Measurements from ENCODE around the gene MSI1. TPM values are rescaled to one million over a fixed set of nuclear protein-coding genes. Genes with fewer than 3 reads are reported as not detected.

MSI1 gene
- total RNA-seq, 4 donors from 2014 or later = 0.16 TPM; not detected in 3

DNA sequence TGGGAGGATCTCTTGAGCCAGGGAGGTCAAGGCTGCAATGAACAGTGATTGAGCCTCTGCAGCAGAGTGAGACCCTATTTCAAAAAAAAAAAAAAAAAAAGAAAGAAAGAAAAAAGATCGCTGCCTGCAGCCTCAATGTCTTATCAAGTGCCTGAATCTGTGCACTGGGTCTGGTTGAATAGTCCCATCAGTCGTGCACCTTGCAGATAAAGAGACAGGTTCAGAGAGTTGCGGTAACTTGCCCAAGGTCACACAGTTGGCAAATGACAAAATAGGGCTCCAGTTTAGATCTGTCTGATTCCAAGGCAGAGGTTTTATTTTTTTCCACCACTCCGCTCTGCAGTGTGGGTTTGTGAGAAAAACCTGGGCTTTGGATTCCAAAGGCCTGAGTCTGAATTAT is 40.7 kb downstream of the MSI1 start:
- no peak overlapping the region for H3K27ac ChIP-seq
- TF ChIP-seq POLR2A (IDR thresholded peaks at IDR 0.05) (no peak), CTCF (IDR thresholded peaks at IDR 0.05 in 4 of 5, conservative IDR thresholded peaks at IDR 0.05 in 1 of 5) (no peak)
- DNase-seq (no peak), ATAC-seq (no peak)
- peaks cover 0 to 5% of the 10 kb centered on the region in 2 donors for H3K4me1 ChIP-seq
- intact Hi-C loops (cut with DNase I; ENCODE audit: low total_unique reads) = loop anchor here (5.0 kb wide), 1 partner anchor 104 kb away; no protein-coding TSS in a partner anchor
- H3K4me3 ChIP-seq = no peak overlapping the region
- H3K36me3 ChIP-seq = no peaks in the 10 kb centered on the region
- H3K27me3 ChIP-seq = no peaks in the 10 kb centered on the region
- H3K9me3 ChIP-seq = no peaks in the 10 kb centered on the region
- in situ Hi-C loops (cut with MboI; ENCODE audit: low sequenced_read_pairs in 4 of 4) = loop anchor here in 1 of 4 donors (10.0 kb wide), 1 partner anchor 107 kb away; the partner anchor contains the start of gene COX6A1

GRCh38 chr12:120327593-120327992 is 41.4 kb downstream of the MSI1 start, which contains the start of gene PLA2G1B:
Gene PLA2G1B (minus strand): TSS chr12:120327779. CDS start chr12:120327753, 26 bp downstream.
- Histone ChIP-seq H3K4me3 (no peak within 1 kb of the TSS), H3K27ac (no peak within 1 kb of the TSS), H3K27me3 (no peaks in the 10 kb centered on the region), H3K4me1 (peaks cover 0 to 5% of the 10 kb centered on the region in 2 donors), H3K9me3 (no peaks in the 10 kb centered on the region), H3K36me3 (no peaks in the 10 kb centered on the region)
- in situ Hi-C loops (cut with MboI; ENCODE audit: low sequenced_read_pairs in 4 of 4) = loop anchor here in 1 of 4 donors (10.0 kb wide), 1 partner anchor 107 kb away; the partner anchor contains the start of gene COX6A1
- intact Hi-C loops (cut with DNase I; ENCODE audit: low total_unique reads) = loop anchor here (5.0 kb wide), 1 partner anchor 105 kb away; no protein-coding TSS in a partner anchor
- ATAC-seq (no peak), DNase-seq (no peak)
- TF ChIP-seq POLR2A (IDR thresholded peaks at IDR 0.05) (no peak), CTCF (IDR thresholded peaks at IDR 0.05 in 4 of 5, conservative IDR thresholded peaks at IDR 0.05 in 1 of 5) (no peak)

- Histone ChIP-seq H3K4me3 (peak overlapping the region in 1 of 4 donors; percentile 59), H3K36me3 (no peaks in the 10 kb centered on the region), H3K27me3 (no peaks in the 10 kb centered on the region), H3K27ac (no peak overlapping the region), H3K4me1 (peaks cover 0 to 5% of the 10 kb centered on the region in 2 donors), H3K9me3 (no peaks in the 10 kb centered on the region)
- DNase-seq (no peak), ATAC-seq (no peak)
- in situ Hi-C loops (cut with MboI; ENCODE audit: low sequenced_read_pairs in 4 of 4) = loop anchor here in 1 of 4 donors (10.0 kb wide), 1 partner anchor 110 kb away; the partner anchor contains the start of gene COX6A1
- intact Hi-C loops (cut with DNase I; ENCODE audit: low total_unique reads) = loop anchor here (5.0 kb wide), 1 partner anchor 107 kb away; no protein-coding TSS in a partner anchor
- no peak for TF ChIP-seq POLR2A (IDR thresholded peaks at IDR 0.05)
- TF ChIP-seq CTCF (IDR thresholded peaks at IDR 0.05 in 4 of 5, conservative IDR thresholded peaks at IDR 0.05 in 1 of 5) = no peak
Observed at GRCh38 chr12:120324841-120325417, 44.0 kb downstream of the MSI1 start.

- intact Hi-C loops (cut with DNase I; ENCODE audit: low total_unique reads) = no loop called here
- DNase-seq (no peak), ATAC-seq (no peak)
- Histone ChIP-seq H3K4me3 (no peak overlapping the region), H3K27me3 (no peaks in the 10 kb centered on the region), H3K4me1 (peaks cover 0 to 5% of the 10 kb centered on the region in 2 donors), H3K36me3 (no peaks in the 10 kb centered on the region), H3K9me3 (no peaks in the 10 kb centered on the region), H3K27ac (no peak overlapping the region)
- in situ Hi-C loops (cut with MboI; ENCODE audit: low sequenced_read_pairs in 4 of 4) = loop anchor here in 1 of 4 donors (10.0 kb wide), 1 partner anchor 111 kb away; the partner anchor contains the start of gene COX6A1
- no peak for TF ChIP-seq POLR2A (IDR thresholded peaks at IDR 0.05)
- TF ChIP-seq CTCF (IDR thresholded peaks at IDR 0.05 in 4 of 5, conservative IDR thresholded peaks at IDR 0.05 in 1 of 5) = no peak
Observed at GRCh38 chr12:120323772-120324171, 45.2 kb downstream of the MSI1 start.

Data from gastrocnemius medialis (tissue), 4 donors.